HG02885 (cell line): ENCODE data around the gene EMP1.
A peak's percentile ranks its signal among the peaks of the same experiment; 100 is the strongest.

Experiments
- ATAC-seq: cut with Tn5 transposase; IDR thresholded peaks from one replicate; pipeline ENCODE4 v1.9.1; 2021; ENCODE audit warnings: mild to moderate bottlenecking; ENCODE audit not compliant: unreplicated experiment, poor library complexity

Gene EMP1

GRCh38 chr12:13171921-13172859 is 24.3 kb upstream of the EMP1 start:
- peak; percentile 41 for ATAC-seq

- peak; percentile 93 for ATAC-seq
Measured at GRCh38 chr12:13173012-13173932, 23.3 kb upstream of the EMP1 start.

- ATAC-seq: no peak
Measured at GRCh38 chr12:13175499-13175898, 21.0 kb upstream of the EMP1 start.

GRCh38 chr12:13176256-13176655 is 20.3 kb upstream of the EMP1 start:
- ATAC-seq: no peak

GRCh38 chr12:13177373-13177772 is 19.2 kb upstream of the EMP1 start:
- ATAC-seq: no peak

- no peak for ATAC-seq
Measured at GRCh38 chr12:13177906-13178305, 18.6 kb upstream of the EMP1 start.

- ATAC-seq: no peak
Measured at GRCh38 chr12:13178568-13179210, 17.8 kb upstream of the EMP1 start.

GRCh38 chr12:13179211-13180074 is 17.1 kb upstream of the EMP1 start:
- ATAC-seq: no peak

- no peak for ATAC-seq
Measured at GRCh38 chr12:13181375-13182070, 15.0 kb upstream of the EMP1 start.

GRCh38 chr12:13182881-13183280 is 13.6 kb upstream of the EMP1 start:
- no peak for ATAC-seq

GRCh38 chr12:13183620-13184019 is 12.9 kb upstream of the EMP1 start:
- ATAC-seq: no peak

GRCh38 chr12:13186302-13186701 is 10.2 kb upstream of the EMP1 start:
- no peak for ATAC-seq

- peak; percentile 63 for ATAC-seq
Measured at GRCh38 chr12:13187399-13187798, 9.1 kb upstream of the EMP1 start.

GRCh38 chr12:13189264-13189663 is 7.3 kb upstream of the EMP1 start:
- ATAC-seq: no peak

GRCh38 chr12:13190275-13190674 is 6.3 kb upstream of the EMP1 start:
- no peak for ATAC-seq

GRCh38 chr12:13192719-13193118 is 3.8 kb upstream of the EMP1 start:
- ATAC-seq: no peak

GRCh38 chr12:13193505-13194231 is 2.9 kb upstream of the EMP1 start:
- no peak for ATAC-seq

GRCh38 chr12:13194401-13195110 is 2.0 kb upstream of the EMP1 start:
- ATAC-seq: no peak
